GM18517 (cell line): ENCODE results near the gene DGKQ.
"Not testable (repeated sequence)": the region's sequence is repeated elsewhere in the genome, so short reads cannot be mapped to it uniquely, and the experiment has no call there.

ENCODE experiments used
- ATAC-seq: cut with Tn5 transposase; IDR thresholded peaks from one replicate; pipeline ENCODE4 v1.9.1; 2021; ENCODE audit warnings: mild to moderate bottlenecking, moderate library complexity; ENCODE audit not compliant: unreplicated experiment

Gene DGKQ

GRCh38 chr4:1010395-1011021, 37.1 kb upstream of the DGKQ start:
- ATAC-seq, result no peak

- no peak for ATAC-seq
These were observed 36.4 kb upstream of the DGKQ start for GRCh38 chr4:1009542-1010394.

GRCh38 chr4:1008840-1009541, 35.6 kb upstream of the DGKQ start:
- no peak for ATAC-seq

GRCh38 chr4:1006856-1007255, 33.5 kb upstream of the DGKQ start:
- ATAC-seq, result no peak

GRCh38 chr4:1004557-1005485, 31.5 kb upstream of the DGKQ start:
- no peak for ATAC-seq

GRCh38 chr4:1004071-1004418, 30.7 kb upstream of the DGKQ start:
- no peak for ATAC-seq

- ATAC-seq, result no peak
These were observed 30.1 kb upstream of the DGKQ start for GRCh38 chr4:1003271-1004070.

GRCh38 chr4:1002631-1003251, 29.4 kb upstream of the DGKQ start:
- ATAC-seq, result no peak

- no peak for ATAC-seq
These were observed 28.8 kb upstream of the DGKQ start for GRCh38 chr4:1002131-1002630.

GRCh38 chr4:1001561-1002130, 28.3 kb upstream of the DGKQ start:
- no peak for ATAC-seq

- ATAC-seq, result no peak
These were observed 27.4 kb upstream of the DGKQ start for GRCh38 chr4:1000686-1001260.

GRCh38 chr4:999882-1000425, 26.6 kb upstream of the DGKQ start:
- ATAC-seq, result no peak

- ATAC-seq, result not testable (repeated sequence)
These were observed 26.0 kb upstream of the DGKQ start for GRCh38 chr4:999240-999863.

GRCh38 chr4:998096-998691, 24.8 kb upstream of the DGKQ start:
- ATAC-seq, result no peak

- no peak for ATAC-seq
These were observed 24.2 kb upstream of the DGKQ start for GRCh38 chr4:997375-998071.

GRCh38 chr4:996997-997374, 23.6 kb upstream of the DGKQ start:
- no peak for ATAC-seq
